ENCODE results near the gene MYBBP1A. TPM values are rescaled to one million over a fixed set of nuclear protein-coding genes. Genes with fewer than 3 reads are reported as not detected.

Gene MYBBP1A
- total RNA-seq, 1 experiment from 2014 or later = 163 TPM

GRCh38 chr17:4490637-4491061, 64.5 kb downstream of the MYBBP1A start:
- no peak overlapping the region for H3K4me3 Mint-ChIP-seq
- POLR2A ChIA-PET = interaction anchor here (1.7 kb wide), 1 partner anchor 8 kb away, joined by 5 read pairs; the partner anchor contains the start of gene SPNS2
- TF ChIP-seq FOXP1 (CRISPR knock-in tag; IDR thresholded peaks at IDR 0.05; ENCODE audit: borderline replicate concordance) (no peak), ETV6 (CRISPR knock-in tag; IDR thresholded peaks at IDR 0.05) (no peak), SOX15 (CRISPR knock-in tag; IDR thresholded peaks at IDR 0.05) (peak; percentile 67; the same call in 1 of the 2 replicates), ZNF396 (CRISPR knock-in tag; IDR thresholded peaks at IDR 0.05; ENCODE audit: borderline replicate concordance) (no peak), ZBTB21 (CRISPR knock-in tag; IDR thresholded peaks at IDR 0.05; ENCODE audit: borderline replicate concordance) (no peak), ZNF532 (CRISPR knock-in tag; IDR thresholded peaks at IDR 0.05; ENCODE audit: borderline replicate concordance) (no peak), NR1H2 (CRISPR knock-in tag; IDR thresholded peaks at IDR 0.05) (no peak), FOXJ3 (CRISPR knock-in tag; IDR thresholded peaks at IDR 0.05; ENCODE audit: borderline replicate concordance) (no peak), MLX (CRISPR knock-in tag; IDR thresholded peaks at IDR 0.05) (no peak)
- H3K9me3 Mint-ChIP-seq = no peaks in the 10 kb centered on the region
- CTCF ChIA-PET = interaction anchor here (0.5 to 1.9 kb wide), 4 partner anchors 10 to 297 kb away, joined by 3 to 6 read pairs (median 4); no protein-coding TSS in a partner anchor
- H3K27me3 Mint-ChIP-seq (ENCODE audit: low read depth) = peaks cover 7% of the 10 kb centered on the region
- no peak overlapping the region for H3K27ac Mint-ChIP-seq
- H3K36me3 Mint-ChIP-seq = no peaks in the 10 kb centered on the region
- DNase-seq (ENCODE audit: low spot score) (no peak), ATAC-seq (no peak)
- H3K4me1 Mint-ChIP-seq = peaks cover 12% of the 10 kb centered on the region

- Mint-ChIP-seq H3K4me3 (no peak overlapping the region), H3K4me1 (peaks cover 12% of the 10 kb centered on the region), H3K36me3 (no peaks in the 10 kb centered on the region), H3K9me3 (no peaks in the 10 kb centered on the region), H3K27me3 (ENCODE audit: low read depth) (peaks cover 2% of the 10 kb centered on the region), H3K27ac (no peak overlapping the region)
- DNase-seq (ENCODE audit: low spot score) (no peak), ATAC-seq (no peak)
- CTCF ChIA-PET = interaction anchor here (0.5 to 1.2 kb wide), 2 partner anchors 69 to 296 kb away, joined by 3 to 6 read pairs; no protein-coding TSS in a partner anchor
- POLR2A ChIA-PET = interaction anchor here (1.7 kb wide), 1 partner anchor 9 kb away, joined by 5 read pairs; the partner anchor contains the start of gene SPNS2
- TF ChIP-seq USF1 (CRISPR knock-in tag; IDR thresholded peaks at IDR 0.05) = no peak
- no peak for TF ChIP-seq JUN (CRISPR knock-in tag; IDR thresholded peaks at IDR 0.05)
- TF ChIP-seq NFYB (CRISPR knock-in tag; conservative IDR thresholded peaks at IDR 0.05; ENCODE audit: low read depth) = no peak
- TF ChIP-seq E2F1 (CRISPR knock-in tag; IDR thresholded peaks at IDR 0.05) = no peak
- no peak for TF ChIP-seq ZNF671 (CRISPR knock-in tag; IDR thresholded peaks at IDR 0.05)
- no peak for TF ChIP-seq MXD4 (CRISPR knock-in tag; IDR thresholded peaks at IDR 0.05; ENCODE audit: borderline replicate concordance)
- no peak for TF ChIP-seq E2F5 (CRISPR knock-in tag; IDR thresholded peaks at IDR 0.05)
- TF ChIP-seq CDX4 (CRISPR knock-in tag; IDR thresholded peaks at IDR 0.05; ENCODE audit: borderline replicate concordance) = no peak
- no peak for TF ChIP-seq ZNF317 (CRISPR knock-in tag; IDR thresholded peaks at IDR 0.05; ENCODE audit: borderline replicate concordance, low read depth)
- no peak for TF ChIP-seq JAZF1 (CRISPR knock-in tag; IDR thresholded peaks at IDR 0.05)
- no peak for TF ChIP-seq OVOL2 (CRISPR knock-in tag; IDR thresholded peaks at IDR 0.05; ENCODE audit: borderline replicate concordance)
- TF ChIP-seq ARID4B (CRISPR knock-in tag; IDR thresholded peaks at IDR 0.05; ENCODE audit: borderline replicate concordance) = no peak
- TF ChIP-seq ETV6 (CRISPR knock-in tag; IDR thresholded peaks at IDR 0.05) = no peak
- no peak for TF ChIP-seq ELF4 (CRISPR knock-in tag; IDR thresholded peaks at IDR 0.05; ENCODE audit: low read depth)
These were observed 65.0 kb downstream of the MYBBP1A start for GRCh38 chr17:4490109-4490591.
